Left renal cortex interstitium (tissue), 4 donors: ENCODE results near the gene AKR1D1. TPM values are rescaled to one million over a fixed set of nuclear protein-coding genes. Genes with fewer than 3 reads are reported as not detected.
"Not testable (repeated sequence)": the region's sequence is repeated elsewhere in the genome, so short reads cannot be mapped to it uniquely, and the experiment has no call there.

Experiments used
- DNase-seq, 4 donors: peaks; one replicate each; pipeline ENCODE4 v3.0.0-alpha.2; 2013; ENCODE audit warnings: low read depth in 4 of 4, low spot score in 2 of 4, missing footprints in 1 of 4
- polyA plus RNA-seq, 4 donors: library from polyadenylated mRNA; unstranded; fragments of 120-200 nt; gene quantifications; one replicate each; pipeline ENCODE4 v1.2.1, GENCODE V29; 2013; ENCODE audit not compliant: insufficient read length in 4 of 4

AKR1D1 gene
- under 1 TPM; 0.10 to 0.32 (median 0.20) TPM for polyA plus RNA-seq

GRCh38 chr7:138076196-138076595 is at the start of gene AKR1D1:
Gene AKR1D1, plus strand, starts transcription at chr7:138076459. Its CDS starts 60 bp downstream, at chr7:138076519.
- no peak for DNase-seq

GRCh38 chr7:138027100-138027499 is 49.2 kb upstream of the AKR1D1 start:
- DNase-seq = no peak

GRCh38 chr7:138029126-138029525 is 47.1 kb upstream of the AKR1D1 start:
- no peak for DNase-seq

- no peak for DNase-seq
Observed at GRCh38 chr7:138029941-138030340, 46.3 kb upstream of the AKR1D1 start.

- DNase-seq = no peak
Observed at GRCh38 chr7:138030679-138031351, 45.4 kb upstream of the AKR1D1 start.

- DNase-seq = no peak
Observed at GRCh38 chr7:138032186-138032585, 44.1 kb upstream of the AKR1D1 start.

GRCh38 chr7:138032770-138033169 is 43.5 kb upstream of the AKR1D1 start:
- DNase-seq = no peak

GRCh38 chr7:138033241-138033640 is 43.0 kb upstream of the AKR1D1 start:
- DNase-seq = no peak

- DNase-seq = no peak
Observed at GRCh38 chr7:138036135-138036534, 40.1 kb upstream of the AKR1D1 start.

GRCh38 chr7:138040063-138040462 is 36.2 kb upstream of the AKR1D1 start:
- DNase-seq = not testable (repeated sequence)

GRCh38 chr7:138044897-138045296 is 31.4 kb upstream of the AKR1D1 start:
- DNase-seq = no peak

- no peak for DNase-seq
Observed at GRCh38 chr7:138047907-138048306, 28.4 kb upstream of the AKR1D1 start.

GRCh38 chr7:138049505-138050116 is 26.6 kb upstream of the AKR1D1 start:
- no peak for DNase-seq

- DNase-seq = not testable (repeated sequence)
Observed at GRCh38 chr7:138051712-138052247, 24.5 kb upstream of the AKR1D1 start.

- no peak for DNase-seq
Observed at GRCh38 chr7:138052696-138053095, 23.6 kb upstream of the AKR1D1 start.

- DNase-seq = not testable (repeated sequence)
Observed at GRCh38 chr7:138055698-138056097, 20.6 kb upstream of the AKR1D1 start.

GRCh38 chr7:138063400-138063799 is 12.9 kb upstream of the AKR1D1 start:
- no peak for DNase-seq

GRCh38 chr7:138064856-138065357 is 11.4 kb upstream of the AKR1D1 start:
- no peak for DNase-seq

GRCh38 chr7:138065827-138066226 is 10.4 kb upstream of the AKR1D1 start:
- no peak for DNase-seq

GRCh38 chr7:138066954-138067394 is 9.3 kb upstream of the AKR1D1 start:
- no peak for DNase-seq

GRCh38 chr7:138067774-138068173 is 8.5 kb upstream of the AKR1D1 start:
- DNase-seq = no peak

GRCh38 chr7:138070908-138071307 is 5.4 kb upstream of the AKR1D1 start:
- no peak for DNase-seq
